Glutamatergic neuron (in vitro differentiated cells): ENCODE results near the gene CCN6. TPM values are rescaled to one million over a fixed set of nuclear protein-coding genes. Genes with fewer than 3 reads are reported as not detected.

Experiments
- DNase-seq: peaks from one replicate; pipeline ENCODE4 v3.0.0; 2022
- H3K27ac Mint-ChIP-seq: one replicate; pipeline ENCODE4 v1.8.0; 2020; ENCODE audit warnings: mild to moderate bottlenecking, mixed read lengths, inconsistent platforms; ENCODE audit not compliant: unreplicated experiment
- H3K27me3 Mint-ChIP-seq: one replicate; pipeline ENCODE4 v1.8.0; 2020; ENCODE audit warnings: mild to moderate bottlenecking, moderate library complexity, mixed read lengths, inconsistent platforms; ENCODE audit not compliant: unreplicated experiment
- H3K36me3 Mint-ChIP-seq: one replicate; pipeline ENCODE4 v1.8.0; 2020; ENCODE audit warnings: mild to moderate bottlenecking, mixed read lengths, inconsistent platforms; ENCODE audit not compliant: unreplicated experiment
- H3K4me1 Mint-ChIP-seq: one replicate; pipeline ENCODE4 v1.8.0; 2020; ENCODE audit warnings: mild to moderate bottlenecking, low read depth, mixed read lengths, inconsistent platforms; ENCODE audit not compliant: unreplicated experiment
- H3K4me3 Mint-ChIP-seq: one replicate; pipeline ENCODE4 v1.8.0; 2020; ENCODE audit warnings: mild to moderate bottlenecking, mixed read lengths, inconsistent platforms; ENCODE audit not compliant: unreplicated experiment
- H3K9me3 Mint-ChIP-seq: one replicate; pipeline ENCODE4 v1.8.0; 2020; ENCODE audit warnings: mild to moderate bottlenecking, moderate library complexity, mixed read lengths, inconsistent platforms; ENCODE audit not compliant: unreplicated experiment
- total RNA-seq: library from RNA; stranded (reverse); fragmentation: NEBNext Ultra II Directional; extraction: Animal tissue kit (Norgen Biotek cat#: 25700); gene quantifications from one replicate; pipeline ENCODE4 v1.2.1, GENCODE V29; 2021; ENCODE audit not compliant: unreplicated experiment
- TF ChIP-seq, protein P1 (sequence below): fragments of 200-600 bp; sonication (generic); IDR thresholded peaks from one replicate; pipeline ENCODE4 v1.5.0; 2021; ENCODE audit not compliant: partially characterized antibody, unreplicated experiment

CCN6 gene
- total RNA-seq, 1 donor from 2014 or later, result not detected

DNA sequence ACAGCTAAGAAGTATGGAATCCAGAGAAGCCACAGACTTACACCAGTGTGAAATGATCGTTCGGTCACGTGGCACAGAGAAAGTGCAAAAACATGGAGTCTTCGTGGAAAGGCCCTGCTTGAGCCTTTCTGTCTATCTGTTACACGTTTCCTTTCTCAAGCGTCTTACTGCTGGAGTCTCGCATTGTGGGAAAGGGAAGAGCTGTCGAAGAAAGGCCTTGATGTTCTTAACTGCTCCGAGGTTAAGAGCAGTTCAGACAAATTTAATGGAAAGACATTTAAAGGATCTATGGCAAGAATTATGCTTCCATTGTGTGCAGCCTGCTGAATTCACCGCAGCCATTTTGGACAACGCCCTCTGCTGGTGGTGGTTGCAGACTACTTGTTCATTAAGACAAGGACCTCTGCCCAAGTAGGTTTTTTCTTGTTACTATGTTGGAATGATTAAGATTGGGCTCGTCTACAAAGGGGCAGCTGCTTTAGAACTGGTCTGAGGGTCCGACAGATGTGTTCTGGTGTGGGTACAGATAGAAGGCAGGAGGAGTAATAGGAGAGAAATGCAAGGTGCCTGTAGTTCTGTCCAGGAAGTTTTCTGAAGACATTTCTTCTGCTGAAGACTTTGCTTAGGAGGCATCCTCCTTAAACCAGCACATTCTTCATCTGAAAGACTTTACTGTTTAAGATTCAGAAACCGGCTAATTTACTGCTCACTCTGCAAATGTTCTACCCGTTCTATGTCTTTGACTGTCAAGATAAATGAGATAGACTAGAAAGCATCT, 24.7 kb upstream of the CCN6 start:
- H3K27ac Mint-ChIP-seq, result no peak overlapping the region
- peaks cover 6% of the 10 kb centered on the region for H3K9me3 Mint-ChIP-seq
- no peak overlapping the region for H3K4me3 Mint-ChIP-seq
- peak; percentile 90 for DNase-seq
- peaks cover 6% of the 10 kb centered on the region for H3K36me3 Mint-ChIP-seq
- TF ChIP-seq, protein P1, sequence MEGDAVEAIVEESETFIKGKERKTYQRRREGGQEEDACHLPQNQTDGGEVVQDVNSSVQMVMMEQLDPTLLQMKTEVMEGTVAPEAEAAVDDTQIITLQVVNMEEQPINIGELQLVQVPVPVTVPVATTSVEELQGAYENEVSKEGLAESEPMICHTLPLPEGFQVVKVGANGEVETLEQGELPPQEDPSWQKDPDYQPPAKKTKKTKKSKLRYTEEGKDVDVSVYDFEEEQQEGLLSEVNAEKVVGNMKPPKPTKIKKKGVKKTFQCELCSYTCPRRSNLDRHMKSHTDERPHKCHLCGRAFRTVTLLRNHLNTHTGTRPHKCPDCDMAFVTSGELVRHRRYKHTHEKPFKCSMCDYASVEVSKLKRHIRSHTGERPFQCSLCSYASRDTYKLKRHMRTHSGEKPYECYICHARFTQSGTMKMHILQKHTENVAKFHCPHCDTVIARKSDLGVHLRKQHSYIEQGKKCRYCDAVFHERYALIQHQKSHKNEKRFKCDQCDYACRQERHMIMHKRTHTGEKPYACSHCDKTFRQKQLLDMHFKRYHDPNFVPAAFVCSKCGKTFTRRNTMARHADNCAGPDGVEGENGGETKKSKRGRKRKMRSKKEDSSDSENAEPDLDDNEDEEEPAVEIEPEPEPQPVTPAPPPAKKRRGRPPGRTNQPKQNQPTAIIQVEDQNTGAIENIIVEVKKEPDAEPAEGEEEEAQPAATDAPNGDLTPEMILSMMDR, result peak; percentile 87
- H3K27me3 Mint-ChIP-seq, result peaks cover 8% of the 10 kb centered on the region
- peaks cover 15% of the 10 kb centered on the region for H3K4me1 Mint-ChIP-seq

DNA sequence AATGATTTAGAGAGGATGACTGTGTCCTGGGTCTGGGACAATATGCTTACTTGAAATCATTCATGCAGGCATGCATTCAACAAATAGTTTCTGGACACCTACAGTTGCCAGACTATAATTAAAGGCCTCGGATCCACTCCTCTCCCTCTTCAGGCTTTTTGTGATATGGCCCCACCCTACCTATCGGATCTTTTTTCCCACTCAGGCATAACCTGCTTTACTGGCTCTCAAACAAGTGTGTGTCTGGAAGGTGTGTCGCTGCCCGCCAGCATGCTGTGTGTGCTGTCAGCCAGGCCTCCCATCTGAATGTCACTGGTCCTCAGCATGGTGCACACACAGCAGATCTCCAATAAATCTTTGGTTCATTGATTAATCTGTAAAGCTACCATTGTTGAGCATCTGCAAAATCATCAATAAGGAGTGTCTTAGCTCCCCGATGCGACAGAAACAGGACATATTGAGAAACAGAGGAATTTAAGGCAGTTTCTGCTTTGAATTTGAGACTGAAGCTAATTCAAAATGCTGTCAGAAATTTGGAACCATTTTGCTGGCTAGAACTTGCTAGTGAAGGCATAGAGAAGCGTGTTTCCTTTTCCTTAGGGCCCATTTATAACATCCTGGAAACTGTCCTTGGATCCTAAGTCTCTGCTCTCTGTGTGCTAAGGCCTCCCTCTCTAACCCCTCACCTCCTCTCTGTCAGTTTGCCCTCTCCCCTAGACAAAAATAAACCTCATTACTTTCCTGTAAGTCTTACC, 23.5 kb upstream of the CCN6 start:
- Mint-ChIP-seq H3K4me3 (no peak overlapping the region), H3K9me3 (peaks cover 3% of the 10 kb centered on the region), H3K27ac (no peak overlapping the region), H3K36me3 (no peaks in the 10 kb centered on the region), H3K27me3 (peaks cover 6% of the 10 kb centered on the region), H3K4me1 (peaks cover 15% of the 10 kb centered on the region)
- TF ChIP-seq, protein P1, result no peak
- DNase-seq, result no peak

DNA sequence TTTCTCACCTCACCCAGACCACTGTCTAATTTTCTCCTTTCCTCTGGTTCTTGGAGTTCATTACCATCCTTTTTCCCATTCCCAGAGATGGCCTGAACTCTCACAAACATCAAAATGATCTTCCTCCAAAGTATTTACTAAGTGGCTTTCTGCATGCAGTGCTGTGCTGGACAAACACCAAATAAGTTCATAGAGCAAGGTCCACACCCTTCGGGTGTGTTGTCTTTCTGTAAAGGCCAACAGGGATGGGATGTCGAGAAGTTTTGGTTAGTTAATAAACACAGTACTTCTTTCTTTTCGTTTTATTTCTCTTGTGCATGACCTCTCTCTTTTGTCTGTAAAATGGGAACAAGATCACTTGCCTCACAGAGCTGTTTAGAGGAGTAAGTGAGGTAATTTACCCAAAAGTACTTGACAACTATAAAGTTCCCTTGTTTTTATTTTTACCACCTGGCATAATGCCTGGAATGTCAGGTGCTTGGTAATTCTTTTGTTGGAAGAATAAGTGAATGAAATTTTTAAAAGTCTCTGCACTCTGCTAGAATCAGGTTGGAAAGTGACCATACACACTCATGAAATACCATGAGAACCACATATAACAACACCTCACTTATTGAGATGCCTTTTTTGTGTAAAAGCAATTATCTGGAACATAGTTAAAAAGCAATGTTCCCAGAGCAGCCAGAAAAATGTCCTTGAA, 22.8 kb upstream of the CCN6 start:
- TF ChIP-seq, protein P1, result no peak
- H3K27ac Mint-ChIP-seq, result no peak overlapping the region
- peaks cover 3% of the 10 kb centered on the region for H3K9me3 Mint-ChIP-seq
- peaks cover 6% of the 10 kb centered on the region for H3K27me3 Mint-ChIP-seq
- no peak for DNase-seq
- H3K4me3 Mint-ChIP-seq, result no peak overlapping the region
- H3K4me1 Mint-ChIP-seq, result peaks cover 15% of the 10 kb centered on the region
- H3K36me3 Mint-ChIP-seq, result no peaks in the 10 kb centered on the region

DNA sequence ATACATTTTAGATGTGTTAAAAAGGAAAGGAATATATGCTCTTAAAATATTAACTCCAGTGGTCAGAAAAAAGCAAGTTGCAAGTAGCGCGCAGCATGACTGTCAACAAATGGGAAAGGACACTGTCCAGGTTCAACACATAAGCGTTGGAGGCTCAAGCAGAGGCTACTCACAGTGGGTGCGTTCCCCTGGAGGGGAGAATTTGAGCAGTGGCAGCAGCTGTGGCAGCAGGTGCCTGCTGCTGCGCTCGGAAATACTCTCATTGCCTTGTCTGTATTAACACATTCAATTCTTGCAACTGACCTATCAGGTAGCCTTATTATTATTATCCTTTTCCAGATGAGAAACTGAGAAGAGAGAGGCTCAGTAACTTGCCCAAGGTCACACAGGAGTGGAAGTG, 21.9 kb upstream of the CCN6 start:
- no peak overlapping the region for H3K4me3 Mint-ChIP-seq
- no peak overlapping the region for H3K27ac Mint-ChIP-seq
- H3K9me3 Mint-ChIP-seq, result peaks cover 5% of the 10 kb centered on the region
- TF ChIP-seq, protein P1, result no peak
- H3K27me3 Mint-ChIP-seq, result peaks cover 5% of the 10 kb centered on the region
- H3K4me1 Mint-ChIP-seq, result peaks cover 15% of the 10 kb centered on the region
- H3K36me3 Mint-ChIP-seq, result no peaks in the 10 kb centered on the region
- DNase-seq, result no peak
